Chondrocyte (in vitro differentiated cells): Measurements from ENCODE around the gene RGS11. TPM values are rescaled to one million over a fixed set of nuclear protein-coding genes. Genes with fewer than 3 reads are reported as not detected.

Experiments used
- DNase-seq: peaks from one replicate; pipeline ENCODE4 v3.0.0; 2021; ENCODE audit warnings: mixed read lengths, low spot score
- H3K27ac Mint-ChIP-seq: one replicate; pipeline ENCODE4 v1.8.0; 2021; ENCODE audit warnings: mild to moderate bottlenecking, moderate library complexity, mixed read lengths; ENCODE audit not compliant: unreplicated experiment
- H3K27me3 Mint-ChIP-seq: 2 replicates; pipeline ENCODE4 v1.8.0; 2021; ENCODE audit warnings: low read depth, mixed read lengths
- H3K36me3 Mint-ChIP-seq: 2 replicates; pipeline ENCODE4 v1.8.0; 2021; ENCODE audit warnings: low read depth, mixed read lengths
- H3K4me1 Mint-ChIP-seq: 2 replicates; pipeline ENCODE4 v1.8.0; 2021; ENCODE audit warnings: low read depth, mild to moderate bottlenecking, mixed read lengths
- H3K4me3 Mint-ChIP-seq: one replicate; pipeline ENCODE4 v1.8.0; 2021; ENCODE audit warnings: mild to moderate bottlenecking, moderate library complexity, mixed read lengths; ENCODE audit not compliant: unreplicated experiment
- H3K9me3 Mint-ChIP-seq: 2 replicates; pipeline ENCODE4 v1.8.0; 2021; ENCODE audit warnings: low read depth, mixed read lengths
- total RNA-seq: library from RNA; stranded (reverse); gene quantifications from 3 replicates; pipeline ENCODE4 v1.2.1, GENCODE V29; 2021
- TF ChIP-seq, protein P1 (sequence below): fragments of 200-600 bp; sonication (generic); IDR thresholded peaks from 2 replicates; pipeline ENCODE4 v1.5.0; 2021; ENCODE audit warnings: antibody characterized with exemption, mild to moderate bottlenecking, moderate library complexity

Gene RGS11
- total RNA-seq, 1 donor from 2014 or later = 21.0 TPM

DNA sequence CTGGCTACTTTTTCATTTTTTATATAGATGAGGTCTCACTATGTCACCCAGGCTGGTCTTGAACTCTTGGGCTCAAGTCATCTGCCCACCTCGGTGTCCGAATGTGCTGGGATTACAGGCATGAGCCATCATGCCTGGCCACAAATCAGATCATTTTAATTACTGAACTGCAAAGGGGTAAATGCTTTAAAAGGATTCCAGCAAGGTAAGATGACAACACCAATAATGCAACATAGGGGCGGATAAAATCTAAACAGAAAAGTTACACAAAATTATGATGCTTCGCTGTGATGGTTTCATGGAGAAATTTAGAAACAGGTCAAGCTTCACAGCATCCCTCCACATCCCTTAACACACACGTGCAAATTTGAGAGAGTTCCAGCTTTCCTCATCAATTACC is 44.5 kb upstream of the RGS11 start:
- Mint-ChIP-seq H3K9me3 (no peaks in the 10 kb centered on the region), H3K27me3 (no peaks in the 10 kb centered on the region), H3K4me1 (no peaks in the 10 kb centered on the region), H3K27ac (no peak overlapping the region), H3K4me3 (no peak overlapping the region), H3K36me3 (peaks cover 1% of the 10 kb centered on the region)
- TF ChIP-seq, protein P1, sequence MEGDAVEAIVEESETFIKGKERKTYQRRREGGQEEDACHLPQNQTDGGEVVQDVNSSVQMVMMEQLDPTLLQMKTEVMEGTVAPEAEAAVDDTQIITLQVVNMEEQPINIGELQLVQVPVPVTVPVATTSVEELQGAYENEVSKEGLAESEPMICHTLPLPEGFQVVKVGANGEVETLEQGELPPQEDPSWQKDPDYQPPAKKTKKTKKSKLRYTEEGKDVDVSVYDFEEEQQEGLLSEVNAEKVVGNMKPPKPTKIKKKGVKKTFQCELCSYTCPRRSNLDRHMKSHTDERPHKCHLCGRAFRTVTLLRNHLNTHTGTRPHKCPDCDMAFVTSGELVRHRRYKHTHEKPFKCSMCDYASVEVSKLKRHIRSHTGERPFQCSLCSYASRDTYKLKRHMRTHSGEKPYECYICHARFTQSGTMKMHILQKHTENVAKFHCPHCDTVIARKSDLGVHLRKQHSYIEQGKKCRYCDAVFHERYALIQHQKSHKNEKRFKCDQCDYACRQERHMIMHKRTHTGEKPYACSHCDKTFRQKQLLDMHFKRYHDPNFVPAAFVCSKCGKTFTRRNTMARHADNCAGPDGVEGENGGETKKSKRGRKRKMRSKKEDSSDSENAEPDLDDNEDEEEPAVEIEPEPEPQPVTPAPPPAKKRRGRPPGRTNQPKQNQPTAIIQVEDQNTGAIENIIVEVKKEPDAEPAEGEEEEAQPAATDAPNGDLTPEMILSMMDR = no peak
- no peak for DNase-seq

DNA sequence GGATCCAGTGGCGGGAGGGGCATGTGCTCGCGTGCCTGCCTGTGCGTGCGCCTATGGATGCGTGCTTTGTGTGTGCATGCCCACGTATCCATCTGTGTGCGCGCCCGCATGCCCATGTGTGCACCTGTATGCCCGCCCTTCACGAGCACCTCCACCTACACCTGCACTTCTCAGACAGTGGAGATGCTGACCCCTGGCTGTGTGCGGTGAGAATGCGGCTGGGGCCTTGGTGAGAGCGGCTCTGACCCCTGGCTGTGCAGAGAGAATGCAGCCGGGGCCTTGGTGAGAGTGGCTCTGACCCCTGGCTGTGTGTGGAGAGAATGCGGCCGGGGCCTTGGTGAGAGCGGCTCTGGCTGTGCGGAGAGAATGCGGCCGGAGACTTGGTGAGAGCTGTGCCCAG is 42.9 kb upstream of the RGS11 start:
- Mint-ChIP-seq H3K27ac (no peak overlapping the region), H3K4me1 (no peaks in the 10 kb centered on the region), H3K9me3 (no peaks in the 10 kb centered on the region), H3K36me3 (peaks cover 3% of the 10 kb centered on the region), H3K27me3 (no peaks in the 10 kb centered on the region), H3K4me3 (no peak overlapping the region)
- TF ChIP-seq, protein P1 = peak; percentile 37
- no peak for DNase-seq

GRCh38 chr16:317583-317982 is 41.8 kb upstream of the RGS11 start:
- H3K36me3 Mint-ChIP-seq = peaks cover 4% of the 10 kb centered on the region
- no peak for DNase-seq
- H3K27me3 Mint-ChIP-seq = no peaks in the 10 kb centered on the region
- H3K27ac Mint-ChIP-seq = no peak overlapping the region
- H3K4me3 Mint-ChIP-seq = no peak overlapping the region
- TF ChIP-seq, protein P1 = no peak
- no peaks in the 10 kb centered on the region for H3K9me3 Mint-ChIP-seq
- H3K4me1 Mint-ChIP-seq = no peaks in the 10 kb centered on the region

- H3K27me3 Mint-ChIP-seq = no peaks in the 10 kb centered on the region
- TF ChIP-seq, protein P1 = no peak
- H3K27ac Mint-ChIP-seq = no peak overlapping the region
Observed at GRCh38 chr16:316741-317464, 41.2 kb upstream of the RGS11 start.

DNA sequence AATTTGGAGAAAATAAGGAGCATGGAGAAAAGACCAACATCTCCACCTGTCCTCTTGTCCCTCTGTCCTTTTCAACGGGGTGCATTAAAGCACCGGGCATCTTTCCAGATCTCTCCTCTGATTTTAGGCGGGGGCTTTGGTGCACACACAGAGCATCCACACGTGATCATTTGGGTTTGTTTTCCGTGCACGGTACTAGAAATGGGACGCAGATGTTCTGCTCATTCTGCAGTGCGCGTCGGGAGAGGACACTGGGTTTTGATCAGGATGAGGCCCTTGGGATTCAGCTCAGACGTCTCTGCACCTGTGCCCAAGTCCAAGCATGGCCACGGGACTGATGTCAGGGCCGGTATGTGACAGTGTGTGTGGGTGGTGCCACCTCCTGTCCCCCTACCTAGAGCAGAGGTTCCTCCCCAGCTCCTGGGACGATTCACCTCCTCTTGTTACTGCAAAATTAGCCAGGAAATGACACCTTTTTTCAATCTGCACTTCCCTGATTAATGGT is 39.1 kb upstream of the RGS11 start:
- TF ChIP-seq, protein P1 = no peak
- H3K9me3 Mint-ChIP-seq = no peaks in the 10 kb centered on the region
- H3K27ac Mint-ChIP-seq = no peak overlapping the region
- peaks cover 4% of the 10 kb centered on the region for H3K36me3 Mint-ChIP-seq
- H3K27me3 Mint-ChIP-seq = no peaks in the 10 kb centered on the region
- H3K4me1 Mint-ChIP-seq = no peaks in the 10 kb centered on the region
- no peak for DNase-seq
- no peak overlapping the region for H3K4me3 Mint-ChIP-seq

More at GRCh38 chr16:316741-317464, 41.2 kb upstream of the RGS11 start:
- Mint-ChIP-seq H3K4me3 (no peak overlapping the region), H3K9me3 (no peaks in the 10 kb centered on the region), H3K36me3 (peaks cover 4% of the 10 kb centered on the region), H3K4me1 (no peaks in the 10 kb centered on the region)
- no peak for DNase-seq
